ENCODE results near the gene TEX12. TPM values are rescaled to one million over a fixed set of nuclear protein-coding genes. Genes with fewer than 3 reads are reported as not detected.
"Not testable (repeated sequence)": the region's sequence is repeated elsewhere in the genome, so short reads cannot be mapped to it uniquely, and the experiment has no call there.

TEX12 gene
- total RNA-seq, 1 donor: not detected

DNA sequence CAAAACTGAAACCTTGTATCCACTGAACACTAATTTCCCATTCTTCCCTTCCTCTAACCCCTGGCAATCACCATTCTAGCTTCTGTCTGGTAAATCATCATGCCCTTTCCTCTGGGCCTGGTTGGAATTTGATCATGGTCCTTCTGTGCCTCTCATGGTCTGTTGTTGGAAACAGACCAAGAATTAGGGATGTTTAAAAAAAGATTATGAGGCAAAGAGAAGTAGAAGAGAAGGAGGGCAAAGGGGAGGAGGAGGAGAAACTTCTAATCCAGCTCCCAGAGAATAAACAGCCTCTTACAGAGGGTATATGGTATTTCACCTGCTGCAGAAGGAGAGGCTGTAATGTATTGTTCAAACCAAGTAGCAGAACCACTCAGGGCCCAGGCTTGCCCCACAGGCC is 18.7 kb downstream of the TEX12 start:
- Histone ChIP-seq H3K27ac (ENCODE audit: low read depth, low read length) (no peak overlapping the region), H3K36me3 (ENCODE audit: insufficient read depth, low read length) (no peaks in the 10 kb centered on the region)
- TF ChIP-seq, protein P1, sequence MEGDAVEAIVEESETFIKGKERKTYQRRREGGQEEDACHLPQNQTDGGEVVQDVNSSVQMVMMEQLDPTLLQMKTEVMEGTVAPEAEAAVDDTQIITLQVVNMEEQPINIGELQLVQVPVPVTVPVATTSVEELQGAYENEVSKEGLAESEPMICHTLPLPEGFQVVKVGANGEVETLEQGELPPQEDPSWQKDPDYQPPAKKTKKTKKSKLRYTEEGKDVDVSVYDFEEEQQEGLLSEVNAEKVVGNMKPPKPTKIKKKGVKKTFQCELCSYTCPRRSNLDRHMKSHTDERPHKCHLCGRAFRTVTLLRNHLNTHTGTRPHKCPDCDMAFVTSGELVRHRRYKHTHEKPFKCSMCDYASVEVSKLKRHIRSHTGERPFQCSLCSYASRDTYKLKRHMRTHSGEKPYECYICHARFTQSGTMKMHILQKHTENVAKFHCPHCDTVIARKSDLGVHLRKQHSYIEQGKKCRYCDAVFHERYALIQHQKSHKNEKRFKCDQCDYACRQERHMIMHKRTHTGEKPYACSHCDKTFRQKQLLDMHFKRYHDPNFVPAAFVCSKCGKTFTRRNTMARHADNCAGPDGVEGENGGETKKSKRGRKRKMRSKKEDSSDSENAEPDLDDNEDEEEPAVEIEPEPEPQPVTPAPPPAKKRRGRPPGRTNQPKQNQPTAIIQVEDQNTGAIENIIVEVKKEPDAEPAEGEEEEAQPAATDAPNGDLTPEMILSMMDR (IDR thresholded peaks at IDR 0.05; ENCODE audit: extremely low read depth, low read depth, low read length): no peak

GRCh38 chr11:112186304-112186703 is 19.1 kb downstream of the TEX12 start:
- Histone ChIP-seq H3K9me3 (ENCODE audit: low read depth, low read length) (no peaks in the 10 kb centered on the region), H3K27ac (ENCODE audit: low read depth, low read length) (no peak overlapping the region), H2AFZ (ENCODE audit: low read length) (no peak overlapping the region), H3K4me2 (ENCODE audit: insufficient read depth, low read length) (no peak overlapping the region), H3K27me3 (ENCODE audit: insufficient read depth, low read length) (no peaks in the 10 kb centered on the region), H3K36me3 (ENCODE audit: insufficient read depth, low read length) (no peaks in the 10 kb centered on the region), H3K79me2 (ENCODE audit: insufficient read depth, low read length) (no peaks in the 10 kb centered on the region), H4K20me1 (ENCODE audit: insufficient read depth, low read length) (no peaks in the 10 kb centered on the region), H3K4me3 (ENCODE audit: insufficient read depth, low read length) (no peak overlapping the region), H3K4me1 (ENCODE audit: insufficient read depth, low read length) (no peaks in the 10 kb centered on the region)
- no peak for DNase-seq (ENCODE audit: insufficient read length, low spot score, missing footprints)
- TF ChIP-seq, protein P1 (IDR thresholded peaks at IDR 0.05; ENCODE audit: extremely low read depth, low read depth, low read length): no peak

More for the DNA sequence above, 18.7 kb downstream of the TEX12 start:
- DNase-seq (ENCODE audit: insufficient read length, low spot score, missing footprints): no peak
- no peak overlapping the region for H2AFZ ChIP-seq (ENCODE audit: low read length)
- H3K4me1 ChIP-seq (ENCODE audit: insufficient read depth, low read length): no peaks in the 10 kb centered on the region
- H3K9me3 ChIP-seq (ENCODE audit: low read depth, low read length): no peaks in the 10 kb centered on the region
- H3K27me3 ChIP-seq (ENCODE audit: insufficient read depth, low read length): no peaks in the 10 kb centered on the region
- H3K4me3 ChIP-seq (ENCODE audit: insufficient read depth, low read length): no peak overlapping the region
- no peaks in the 10 kb centered on the region for H3K79me2 ChIP-seq (ENCODE audit: insufficient read depth, low read length)
- no peak overlapping the region for H3K4me2 ChIP-seq (ENCODE audit: insufficient read depth, low read length)
- H4K20me1 ChIP-seq (ENCODE audit: insufficient read depth, low read length): no peaks in the 10 kb centered on the region

DNA sequence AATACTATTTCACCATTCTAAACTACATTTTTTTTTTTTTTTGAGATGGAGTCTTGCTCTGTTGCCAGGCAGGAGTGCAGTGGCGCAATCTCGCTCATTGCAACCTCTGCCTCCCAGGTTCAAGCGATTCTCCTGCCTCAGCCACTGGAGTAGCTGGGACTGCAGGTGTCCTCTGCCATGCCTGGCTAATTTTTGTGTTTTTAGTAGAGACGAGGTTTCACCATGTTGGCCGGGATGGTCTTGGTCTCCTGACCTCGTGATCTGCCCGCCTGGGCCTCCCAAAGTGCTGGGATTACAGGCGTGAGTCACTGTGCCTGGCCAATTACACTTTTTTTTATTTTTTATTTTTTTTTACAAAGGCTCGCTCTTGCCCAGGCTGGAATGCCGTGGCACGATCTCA is 27.9 kb downstream of the TEX12 start:
- H3K36me3 ChIP-seq (ENCODE audit: insufficient read depth, low read length); H3K79me2 ChIP-seq (ENCODE audit: insufficient read depth, low read length); H4K20me1 ChIP-seq (ENCODE audit: insufficient read depth, low read length); H2AFZ ChIP-seq (ENCODE audit: low read length); DNase-seq (ENCODE audit: insufficient read length, low spot score, missing footprints); H3K27ac ChIP-seq (ENCODE audit: low read depth, low read length); H3K4me3 ChIP-seq (ENCODE audit: insufficient read depth, low read length); H3K4me1 ChIP-seq (ENCODE audit: insufficient read depth, low read length); H3K4me2 ChIP-seq (ENCODE audit: insufficient read depth, low read length); H3K9me3 ChIP-seq (ENCODE audit: low read depth, low read length); H3K27me3 ChIP-seq (ENCODE audit: insufficient read depth, low read length): not testable (repeated sequence)

GRCh38 chr11:112195951-112196351 is 28.8 kb downstream of the TEX12 start:
- DNase-seq (ENCODE audit: insufficient read length, low spot score, missing footprints): no peak
- H3K9me3 ChIP-seq (ENCODE audit: low read depth, low read length): no peaks in the 10 kb centered on the region
- H3K36me3 ChIP-seq (ENCODE audit: insufficient read depth, low read length): no peaks in the 10 kb centered on the region
- no peaks in the 10 kb centered on the region for H3K27me3 ChIP-seq (ENCODE audit: insufficient read depth, low read length)
- H3K27ac ChIP-seq (ENCODE audit: low read depth, low read length): no peak overlapping the region
- no peaks in the 10 kb centered on the region for H3K79me2 ChIP-seq (ENCODE audit: insufficient read depth, low read length)
- H3K4me1 ChIP-seq (ENCODE audit: insufficient read depth, low read length): no peaks in the 10 kb centered on the region
- H2AFZ ChIP-seq (ENCODE audit: low read length): no peak overlapping the region
- TF ChIP-seq, protein P1 (IDR thresholded peaks at IDR 0.05; ENCODE audit: extremely low read depth, low read depth, low read length): no peak
- no peaks in the 10 kb centered on the region for H4K20me1 ChIP-seq (ENCODE audit: insufficient read depth, low read length)
- H3K4me3 ChIP-seq (ENCODE audit: insufficient read depth, low read length): no peak overlapping the region
- no peak overlapping the region for H3K4me2 ChIP-seq (ENCODE audit: insufficient read depth, low read length)
